Stomach (tissue), 9 donors: ENCODE measurements around the gene KIF18B. TPM values are rescaled to one million over a fixed set of nuclear protein-coding genes. Genes with fewer than 3 reads are reported as not detected.

Source experiments
- DNase-seq, 2 donors: peaks; one replicate each; pipeline versions ENCODE4 v3.0.0 to v3.0.0-alpha.2; 2013 to 2019
- H3K27ac ChIP-seq, 5 donors: fragments of 200-600 bp in 4 of 5; sonication (generic) in 4 of 5; one replicate each; pipeline ENCODE4 v1.5.1; 2013 to 2019; ENCODE audit warnings: mild to moderate bottlenecking in 1 of 5, moderate library complexity in 1 of 5
- H3K27me3 ChIP-seq, 3 donors: fragments of 200-600 bp; sonication (generic); one replicate each; pipeline ENCODE4 v1.5.1; 2017 to 2019; ENCODE audit warnings: mixed run types in 1 of 3
- H3K36me3 ChIP-seq, 4 donors: fragments of 200-600 bp; sonication (generic); 1 replicate in 3 of 4; 2 replicates in 1 of 4; pipeline ENCODE4 v1.5.1; 2016 to 2019
- H3K4me1 ChIP-seq, 4 donors: fragments of 200-600 bp; sonication (generic); one replicate each; pipeline ENCODE4 v1.5.1; 2016 to 2019
- H3K4me3 ChIP-seq, 4 donors: fragments of 200-600 bp; sonication (generic) in 3 of 4; one replicate each; pipeline ENCODE4 v1.5.1; 2016 to 2019; ENCODE audit warnings: mild to moderate bottlenecking in 1 of 4
- H3K9me3 ChIP-seq, 4 donors: fragments of 200-600 bp; sonication (generic); one replicate each; pipeline ENCODE4 v1.5.1; 2016 to 2019
- CTCF ChIP-seq, 7 experiments: fragments of 450-650 bp in 4 of 7; fragments of 200-600 bp in 3 of 7; sonication (generic) in 3 of 7; IDR thresholded peaks; one replicate each; pipeline ENCODE4 v1.5.1; 2016 to 2019; ENCODE audit warnings: antibody characterized with exemption in 7 of 7, control low read depth in 2 of 7, mild to moderate bottlenecking in 1 of 7
- EP300 ChIP-seq: sonication (generic); formaldehyde crosslinking; IDR thresholded peaks from one replicate; pipeline ENCODE4 v1.6.1; 2017; ENCODE audit warnings: antibody characterized with exemption
- POLR2A ChIP-seq, 4 donors: fragments of 450-650 bp; IDR thresholded peaks; one replicate each; pipeline ENCODE4 v1.6.1; 2016; ENCODE audit warnings: antibody characterized with exemption in 4 of 4, control low read depth in 2 of 4, mild to moderate bottlenecking in 1 of 4, moderate library complexity in 1 of 4
- POLR2AphosphoS5 ChIP-seq, 3 donors: sonication (generic); formaldehyde crosslinking; IDR thresholded peaks; one replicate each; pipeline ENCODE4 v1.6.1; 2016; ENCODE audit warnings: antibody characterized with exemption in 3 of 3
- WGBS, 5 donors: extraction: QIAGEN DNeasy Blood & Tissue Kit in 3 of 5; methylation state at CpG; one replicate each; pipeline versions ENCODE4 v1.1.5 to v1.1.7; 2013 to 2018; 5-methylcytosine and 5-hydroxymethylcytosine counted together
- intact Hi-C: fragments of 100-400 bp; cut with DNase I; formaldehyde crosslinking; loops from one replicate; pipeline ENCODE4 v1.15.1; 2023; ENCODE audit warnings: low total_unique reads
- polyA plus RNA-seq, 3 donors: library from polyadenylated mRNA; stranded (reverse); fragments of 200-250 nt; gene quantifications; one replicate each; pipeline ENCODE4 v1.2.3, GENCODE V29; 2013
- total RNA-seq, 5 donors: library from RNA; depleted of rRNA; stranded (reverse); fragments of >200 nt; gene quantifications; one replicate each; pipeline versions ENCODE4 v1.1.0 to v1.2.3, GENCODE V29; 2014 to 2016
- donor health status: healthy with polysubstance abuse.
- donor health status: Bipolar disorder and iron deficiency.
- donor health status: healthy.

Gene KIF18B
- total and polyA plus RNA-seq, 8 donors, result 0.15 to 12.2 (median 1.2) TPM; not detected in 1

GRCh38 chr17:44914698-44915271, 32.8 kb downstream of the KIF18B start:
- DNase-seq, result no peak
- Histone ChIP-seq H3K4me1 (peaks cover 8 to 31% (median 18%) of the 10 kb centered on the region in 4 donors), H3K36me3 (no peaks in the 10 kb centered on the region), H3K4me3 (no peak overlapping the region), H3K9me3 (no peaks in the 10 kb centered on the region), H3K27ac (no peak overlapping the region), H3K27me3 (peaks cover 0 to 51% (median 20%) of the 10 kb centered on the region in 3 donors)
- TF ChIP-seq POLR2A (IDR thresholded peaks at IDR 0.05) (no peak), POLR2AphosphoS5 (IDR thresholded peaks at IDR 0.05) (no peak), EP300 (no peak), CTCF (IDR thresholded peaks at IDR 0.05) (no peak)
- intact Hi-C loops, result loop anchor here (10.0 kb wide), 1 partner anchor 190 kb away; no protein-coding TSS in a partner anchor
- 79 to 90% (median 86%) methylated on average over 18 to 19 of the region's 19 CpGs for WGBS, 5 donors

GRCh38 chr17:44914148-44914547, 33.4 kb downstream of the KIF18B start:
- Histone ChIP-seq H3K27ac (no peak overlapping the region), H3K4me1 (peaks cover 8 to 31% (median 18%) of the 10 kb centered on the region in 4 donors), H3K9me3 (no peaks in the 10 kb centered on the region), H3K36me3 (no peaks in the 10 kb centered on the region), H3K4me3 (no peak overlapping the region), H3K27me3 (peaks cover 0 to 53% (median 20%) of the 10 kb centered on the region in 3 donors)
- intact Hi-C loops, result loop anchor here (10.0 kb wide), 1 partner anchor 191 kb away; no protein-coding TSS in a partner anchor
- TF ChIP-seq POLR2A (IDR thresholded peaks at IDR 0.05), result no peak
- TF ChIP-seq POLR2AphosphoS5 (IDR thresholded peaks at IDR 0.05), result no peak
- TF ChIP-seq CTCF (IDR thresholded peaks at IDR 0.05), result no peak
- DNase-seq, result no peak
- 79 to 88% (median 84%) methylated on average over 4 of the region's 4 CpGs for WGBS, 5 donors

GRCh38 chr17:44913676-44914075, 33.9 kb downstream of the KIF18B start:
- peaks cover 8 to 31% (median 18%) of the 10 kb centered on the region in 4 donors for H3K4me1 ChIP-seq
- intact Hi-C loops, result loop anchor here (10.0 kb wide), 1 partner anchor 191 kb away; no protein-coding TSS in a partner anchor
- H3K9me3 ChIP-seq, result no peaks in the 10 kb centered on the region
- peaks cover 0 to 53% (median 20%) of the 10 kb centered on the region in 3 donors for H3K27me3 ChIP-seq
- H3K27ac ChIP-seq, result no peak overlapping the region
- TF ChIP-seq POLR2A (IDR thresholded peaks at IDR 0.05) (no peak), POLR2AphosphoS5 (IDR thresholded peaks at IDR 0.05) (no peak), CTCF (IDR thresholded peaks at IDR 0.05) (no peak), EP300 (no peak)
- H3K36me3 ChIP-seq, result no peaks in the 10 kb centered on the region
- no peak for DNase-seq
- WGBS, 5 donors, result 44 to 58% (median 46%) methylated on average over 5 to 6 of the region's 6 CpGs
- no peak overlapping the region for H3K4me3 ChIP-seq

- 79 to 88% (median 87%) methylated on average over 14 of the region's 14 CpGs for WGBS, 5 donors
- no peak for DNase-seq
- intact Hi-C loops, result loop anchor here (10.0 kb wide), 1 partner anchor 192 kb away; no protein-coding TSS in a partner anchor
These were observed 34.6 kb downstream of the KIF18B start for GRCh38 chr17:44912763-44913544.

More at GRCh38 chr17:44912763-44913544, 34.6 kb downstream of the KIF18B start:
- no peak overlapping the region for H3K27ac ChIP-seq
- H3K36me3 ChIP-seq, result no peaks in the 10 kb centered on the region
- H3K4me1 ChIP-seq, result peaks cover 8 to 31% (median 18%) of the 10 kb centered on the region in 4 donors
- TF ChIP-seq POLR2A (IDR thresholded peaks at IDR 0.05) (no peak), CTCF (IDR thresholded peaks at IDR 0.05) (no peak), POLR2AphosphoS5 (IDR thresholded peaks at IDR 0.05) (no peak), EP300 (no peak)
- H3K4me3 ChIP-seq, result no peak overlapping the region
- H3K27me3 ChIP-seq, result peaks cover 0 to 53% (median 20%) of the 10 kb centered on the region in 3 donors
- H3K9me3 ChIP-seq, result no peaks in the 10 kb centered on the region
